Fibroblast of pulmonary artery (primary cell): ENCODE data around the gene ZNF296.

Experiments
- DNase-seq: peaks from one replicate; pipeline ENCODE4 v3.0.0-alpha.2; 2010; ENCODE audit warnings: low read depth
- H3K4me3 ChIP-seq: replicated peaks from 2 replicates; pipeline ENCODE4 v1.5.1; 2011; ENCODE audit warnings: low read depth, mild to moderate bottlenecking, control low read depth, low read length, moderate library complexity
- TF ChIP-seq, protein P1 (sequence below): IDR thresholded peaks from 2 replicates; pipeline ENCODE4 v1.5.1; 2011; ENCODE audit warnings: mild to moderate bottlenecking, control low read depth, low read length, inconsistent platforms; ENCODE audit errors: missing control alignments

ZNF296 gene

DNA sequence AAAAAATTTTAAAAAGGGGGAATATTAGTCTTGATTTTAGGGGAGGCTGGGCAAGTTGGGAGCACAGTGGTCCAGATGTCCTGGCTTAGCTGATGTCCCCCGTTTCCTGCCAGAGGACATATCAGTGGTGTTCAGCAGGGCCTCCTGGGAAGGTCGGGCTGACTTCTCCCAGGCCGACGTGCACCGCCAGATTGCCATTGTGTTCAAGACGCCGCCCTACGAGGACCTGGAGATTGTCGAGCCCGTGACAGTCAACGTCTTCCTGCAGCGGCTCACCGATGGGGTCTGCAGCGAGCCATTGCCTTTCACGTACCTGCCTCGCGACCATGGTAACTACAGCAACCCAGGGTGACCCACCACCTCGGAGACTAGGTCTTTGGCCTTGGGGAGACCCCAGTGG is 43.9 kb downstream of the ZNF296 start:
- H3K4me3 ChIP-seq = no peak overlapping the region
- DNase-seq = no peak
- TF ChIP-seq, protein P1, sequence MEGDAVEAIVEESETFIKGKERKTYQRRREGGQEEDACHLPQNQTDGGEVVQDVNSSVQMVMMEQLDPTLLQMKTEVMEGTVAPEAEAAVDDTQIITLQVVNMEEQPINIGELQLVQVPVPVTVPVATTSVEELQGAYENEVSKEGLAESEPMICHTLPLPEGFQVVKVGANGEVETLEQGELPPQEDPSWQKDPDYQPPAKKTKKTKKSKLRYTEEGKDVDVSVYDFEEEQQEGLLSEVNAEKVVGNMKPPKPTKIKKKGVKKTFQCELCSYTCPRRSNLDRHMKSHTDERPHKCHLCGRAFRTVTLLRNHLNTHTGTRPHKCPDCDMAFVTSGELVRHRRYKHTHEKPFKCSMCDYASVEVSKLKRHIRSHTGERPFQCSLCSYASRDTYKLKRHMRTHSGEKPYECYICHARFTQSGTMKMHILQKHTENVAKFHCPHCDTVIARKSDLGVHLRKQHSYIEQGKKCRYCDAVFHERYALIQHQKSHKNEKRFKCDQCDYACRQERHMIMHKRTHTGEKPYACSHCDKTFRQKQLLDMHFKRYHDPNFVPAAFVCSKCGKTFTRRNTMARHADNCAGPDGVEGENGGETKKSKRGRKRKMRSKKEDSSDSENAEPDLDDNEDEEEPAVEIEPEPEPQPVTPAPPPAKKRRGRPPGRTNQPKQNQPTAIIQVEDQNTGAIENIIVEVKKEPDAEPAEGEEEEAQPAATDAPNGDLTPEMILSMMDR = no peak

DNA sequence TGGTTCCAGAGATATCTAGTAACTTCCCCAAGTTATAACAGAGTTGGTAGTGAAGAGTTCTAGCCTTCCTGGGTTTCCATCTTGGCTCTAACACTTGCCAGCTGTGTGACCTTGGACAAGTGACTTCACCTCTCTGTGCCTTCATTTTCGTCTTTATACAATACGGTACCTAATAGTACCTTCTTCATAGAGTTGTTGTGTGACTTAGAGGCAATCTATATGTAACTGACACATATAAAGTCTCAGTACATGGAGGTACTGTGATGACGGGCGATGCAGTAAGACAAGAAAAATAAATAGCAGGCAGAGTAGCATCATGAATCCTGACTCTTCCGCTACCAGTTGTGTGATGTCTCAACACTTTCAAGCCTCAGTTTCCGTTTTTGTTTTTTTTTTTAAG is 45.5 kb downstream of the ZNF296 start:
- no peak for DNase-seq
- TF ChIP-seq, protein P1 = no peak
- H3K4me3 ChIP-seq = no peak overlapping the region

DNA sequence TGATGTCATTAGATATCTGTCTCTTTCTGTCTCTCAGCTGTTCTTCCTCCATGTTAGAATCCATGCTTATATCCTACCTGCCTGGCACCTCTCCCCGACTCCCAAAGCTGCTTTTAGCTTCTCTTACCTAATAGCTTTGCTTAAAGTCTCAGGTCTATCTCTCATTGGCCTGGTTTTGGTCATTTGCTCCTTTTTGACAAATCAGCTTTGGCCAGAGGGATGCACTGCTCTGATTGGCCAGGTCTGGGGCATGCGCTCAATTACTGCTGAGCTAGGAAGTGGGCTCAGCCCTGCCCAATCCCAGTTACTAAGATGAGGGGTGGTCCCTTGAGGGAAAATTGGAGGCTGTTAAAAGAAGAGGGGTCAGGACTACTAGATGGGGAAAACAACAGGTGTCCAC is 48.9 kb downstream of the ZNF296 start:
- TF ChIP-seq, protein P1 = no peak
- no peak overlapping the region for H3K4me3 ChIP-seq
- no peak for DNase-seq

DNA sequence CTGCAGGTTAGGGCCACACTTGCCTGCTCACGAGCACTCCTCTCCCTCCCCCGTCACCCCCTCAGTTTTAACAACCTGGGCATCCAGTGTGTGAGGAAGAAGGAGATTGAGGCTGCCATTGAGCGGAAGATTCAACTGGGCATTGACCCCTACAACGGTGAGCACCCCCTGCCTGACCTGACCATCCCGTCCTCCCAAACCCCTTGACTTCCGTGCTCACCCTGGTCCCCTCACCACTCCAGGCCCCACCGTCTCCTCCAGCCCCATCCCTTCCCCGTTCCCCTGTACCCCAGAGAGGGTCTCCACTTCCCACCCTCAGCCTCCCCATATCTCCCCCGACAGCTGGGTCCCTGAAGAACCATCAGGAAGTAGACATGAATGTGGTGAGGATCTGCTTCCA is 51.0 kb downstream of the ZNF296 start:
- TF ChIP-seq, protein P1 = no peak
- no peak overlapping the region for H3K4me3 ChIP-seq
- DNase-seq = no peak

DNA sequence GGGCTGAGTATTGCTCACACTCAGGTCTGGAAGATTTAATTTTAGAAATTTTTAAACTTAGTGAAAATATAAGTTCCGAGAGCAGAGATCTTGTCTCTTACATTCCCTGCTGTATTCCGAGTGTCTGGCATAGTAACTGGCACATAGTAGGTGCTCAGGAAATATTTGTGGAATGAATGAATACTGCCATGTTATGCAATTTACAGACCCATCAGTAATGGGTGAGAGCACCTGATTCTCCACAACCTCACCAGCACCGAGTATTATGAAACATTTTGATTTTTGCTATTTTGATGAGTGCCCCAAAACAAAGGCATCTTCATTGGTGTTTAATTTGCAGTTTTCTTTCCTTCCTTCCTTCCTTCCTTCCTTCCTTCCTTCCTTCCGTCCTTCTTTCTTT is 53.2 kb downstream of the ZNF296 start:
- TF ChIP-seq, protein P1 = no peak
- H3K4me3 ChIP-seq = no peak overlapping the region
- DNase-seq = no peak

DNA sequence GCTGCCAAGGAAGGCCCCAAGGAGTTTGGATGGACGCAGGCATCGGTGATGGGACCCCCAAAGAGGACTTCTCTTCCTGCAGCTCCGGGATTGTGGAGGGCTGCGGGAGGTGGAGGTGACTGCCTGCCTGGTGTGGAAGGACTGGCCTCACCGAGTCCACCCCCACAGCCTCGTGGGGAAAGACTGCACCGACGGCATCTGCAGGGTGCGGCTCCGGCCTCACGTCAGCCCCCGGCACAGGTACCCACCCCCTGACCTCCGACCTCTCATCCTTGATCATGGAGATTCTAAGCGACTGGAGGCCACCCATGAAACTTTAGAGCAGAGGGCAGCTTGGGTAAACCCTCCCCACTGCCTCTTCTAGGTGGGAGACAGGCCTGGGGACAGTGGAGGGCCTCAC is 54.3 kb downstream of the ZNF296 start:
- no peak overlapping the region for H3K4me3 ChIP-seq
- TF ChIP-seq, protein P1 = no peak
- no peak for DNase-seq
